GM21390 (cell line): ENCODE results near the gene STON2.
"Not testable (repeated sequence)": the region's sequence is repeated elsewhere in the genome, so short reads cannot be mapped to it uniquely, and the experiment has no call there.

Experiments used
- ATAC-seq: cut with Tn5 transposase; IDR thresholded peaks from one replicate; pipeline ENCODE4 v1.9.1; 2021; ENCODE audit not compliant: unreplicated experiment

The STON2 gene

GRCh38 chr14:81385419-81385818 is 14.7 kb downstream of the STON2 start:
- no peak for ATAC-seq

- ATAC-seq, result no peak
Observed at GRCh38 chr14:81384900-81385299, 15.2 kb downstream of the STON2 start.

- no peak for ATAC-seq
Observed at GRCh38 chr14:81382517-81383225, 17.5 kb downstream of the STON2 start.

GRCh38 chr14:81380009-81380408 is 20.1 kb downstream of the STON2 start:
- not testable (repeated sequence) for ATAC-seq

- ATAC-seq, result no peak
Observed at GRCh38 chr14:81371802-81372201, 28.3 kb downstream of the STON2 start.

GRCh38 chr14:81367563-81367962 is 32.6 kb downstream of the STON2 start:
- ATAC-seq, result no peak

GRCh38 chr14:81366884-81367283 is 33.2 kb downstream of the STON2 start:
- no peak for ATAC-seq

GRCh38 chr14:81366214-81366613 is 33.9 kb downstream of the STON2 start:
- ATAC-seq, result no peak

GRCh38 chr14:81363746-81364378 is 36.3 kb downstream of the STON2 start:
- ATAC-seq, result no peak

GRCh38 chr14:81353691-81354323 is 46.3 kb downstream of the STON2 start:
- ATAC-seq, result no peak

- ATAC-seq, result no peak
Observed at GRCh38 chr14:81352413-81352812, 47.7 kb downstream of the STON2 start.

GRCh38 chr14:81351205-81351604 is 48.9 kb downstream of the STON2 start:
- ATAC-seq, result no peak

- ATAC-seq, result no peak
Observed at GRCh38 chr14:81350344-81351130, 49.6 kb downstream of the STON2 start.

- ATAC-seq, result no peak
Observed at GRCh38 chr14:81348061-81348460, 52.1 kb downstream of the STON2 start.

GRCh38 chr14:81345781-81346180 is 54.3 kb downstream of the STON2 start:
- ATAC-seq, result no peak

GRCh38 chr14:81344481-81345160 is 55.5 kb downstream of the STON2 start:
- ATAC-seq, result no peak

GRCh38 chr14:81343701-81344100 is 56.4 kb downstream of the STON2 start:
- no peak for ATAC-seq

- ATAC-seq, result no peak
Observed at GRCh38 chr14:81342850-81343580, 57.1 kb downstream of the STON2 start.

GRCh38 chr14:81341781-81342180 is 58.3 kb downstream of the STON2 start:
- ATAC-seq, result no peak

- no peak for ATAC-seq
Observed at GRCh38 chr14:81341370-81341769, 58.8 kb downstream of the STON2 start.
